ENCODE data around the gene ZCCHC14. TPM values are rescaled to one million over a fixed set of nuclear protein-coding genes. Genes with fewer than 3 reads are reported as not detected.

The ZCCHC14 gene
- total and polyA plus RNA-seq, 2 experiments from 2014 or later, result 4.3 to 14.5 TPM

DNA sequence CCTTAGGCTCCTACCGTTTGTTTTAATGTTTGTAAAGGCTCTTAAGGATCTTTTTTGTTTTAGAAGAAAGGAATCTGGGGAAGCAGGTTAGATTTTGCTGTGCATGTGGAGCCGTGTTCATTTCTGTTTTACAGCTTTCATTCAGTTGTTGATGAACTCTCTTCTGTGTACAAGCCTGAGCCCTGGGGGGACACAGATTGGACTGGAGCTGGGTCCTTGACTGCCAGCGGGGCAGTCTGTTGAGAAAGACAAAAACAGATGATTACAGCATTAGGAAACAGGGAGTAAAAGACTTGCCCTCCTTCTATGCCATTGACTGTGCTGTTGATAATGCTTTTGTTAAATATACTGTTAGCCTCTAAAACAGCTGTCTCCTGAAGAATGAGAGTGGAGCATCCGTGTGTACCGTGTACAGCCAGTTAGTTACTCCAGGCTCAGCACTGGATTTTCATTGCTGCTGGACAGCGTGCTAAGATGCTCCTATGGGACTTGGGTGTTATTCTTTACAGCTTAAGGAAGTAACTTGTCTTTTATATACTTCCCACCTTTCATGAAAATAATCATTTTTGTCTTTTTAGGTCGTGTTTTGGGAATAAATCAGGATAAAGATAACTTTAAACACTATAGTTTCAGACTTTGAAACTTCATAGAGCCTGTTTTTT, 97.5 kb downstream of the ZCCHC14 start:
- peaks cover 70% of the 10 kb centered on the region for H3K79me2 ChIP-seq
- no peak for DNase-seq (ENCODE audit: low spot score)

DNA sequence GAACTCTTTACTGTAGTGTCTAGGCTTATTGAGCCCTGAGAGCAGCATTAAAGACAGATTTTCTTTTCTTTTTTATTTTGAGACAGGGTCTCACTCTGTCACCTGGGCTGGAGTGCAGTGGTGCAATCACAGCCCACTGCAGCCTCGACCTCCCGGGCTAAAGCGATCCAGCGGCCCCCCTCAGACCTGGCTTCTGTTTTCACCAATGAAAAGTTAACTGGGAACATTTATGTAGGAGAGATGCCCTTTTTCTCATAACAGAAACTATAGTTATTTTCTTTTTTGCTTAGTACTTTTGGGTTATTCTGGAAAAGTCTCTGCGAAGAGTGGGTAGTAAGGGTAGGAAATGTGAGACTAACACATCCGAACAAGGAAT, 99.2 kb downstream of the ZCCHC14 start:
- peaks cover 17% of the 10 kb centered on the region for H3K4me1 ChIP-seq (ENCODE audit: insufficient read depth)
- no peaks in the 10 kb centered on the region for H3K27me3 ChIP-seq
- peaks cover 59% of the 10 kb centered on the region for H3K79me2 ChIP-seq
- H4K20me1 ChIP-seq (ENCODE audit: insufficient read depth, poor library complexity, severe bottlenecking), result peaks cover 56% of the 10 kb centered on the region
- TF ChIP-seq, protein P1, sequence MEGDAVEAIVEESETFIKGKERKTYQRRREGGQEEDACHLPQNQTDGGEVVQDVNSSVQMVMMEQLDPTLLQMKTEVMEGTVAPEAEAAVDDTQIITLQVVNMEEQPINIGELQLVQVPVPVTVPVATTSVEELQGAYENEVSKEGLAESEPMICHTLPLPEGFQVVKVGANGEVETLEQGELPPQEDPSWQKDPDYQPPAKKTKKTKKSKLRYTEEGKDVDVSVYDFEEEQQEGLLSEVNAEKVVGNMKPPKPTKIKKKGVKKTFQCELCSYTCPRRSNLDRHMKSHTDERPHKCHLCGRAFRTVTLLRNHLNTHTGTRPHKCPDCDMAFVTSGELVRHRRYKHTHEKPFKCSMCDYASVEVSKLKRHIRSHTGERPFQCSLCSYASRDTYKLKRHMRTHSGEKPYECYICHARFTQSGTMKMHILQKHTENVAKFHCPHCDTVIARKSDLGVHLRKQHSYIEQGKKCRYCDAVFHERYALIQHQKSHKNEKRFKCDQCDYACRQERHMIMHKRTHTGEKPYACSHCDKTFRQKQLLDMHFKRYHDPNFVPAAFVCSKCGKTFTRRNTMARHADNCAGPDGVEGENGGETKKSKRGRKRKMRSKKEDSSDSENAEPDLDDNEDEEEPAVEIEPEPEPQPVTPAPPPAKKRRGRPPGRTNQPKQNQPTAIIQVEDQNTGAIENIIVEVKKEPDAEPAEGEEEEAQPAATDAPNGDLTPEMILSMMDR (IDR thresholded peaks at IDR 0.05; ENCODE audit: poor library complexity), result no peak
- TF ChIP-seq EZH2phosphoT487 (IDR thresholded peaks at IDR 0.05; ENCODE audit: low read depth, severe bottlenecking, unreplicated experiment) (no peak), EZH2 (IDR thresholded peaks at IDR 0.05; ENCODE audit: borderline replicate concordance) (no peak)
- no peak overlapping the region for H2AFZ ChIP-seq
- no peaks in the 10 kb centered on the region for H3K9me2 ChIP-seq (replicated peaks; ENCODE audit: insufficient read depth)
- peak overlapping the region; percentile 87 for H3K4me2 ChIP-seq
- no peaks in the 10 kb centered on the region for H3K9me3 ChIP-seq (ENCODE audit: low read depth)
- WGBS (ENCODE audit: low lambda C conversion rate, missing lambda C conversion rate), result 76% methylated on average over 6 of the region's 6 CpGs
- H3K27ac ChIP-seq, result peak overlapping the region; percentile 87
- no peak for DNase-seq (ENCODE audit: low spot score)
- H3K4me3 ChIP-seq, result peak overlapping the region; percentile 59
- no peaks in the 10 kb centered on the region for H3K36me3 ChIP-seq (replicated peaks; ENCODE audit: insufficient read depth, low read depth)

More for the DNA sequence above, 97.5 kb downstream of the ZCCHC14 start:
- H3K36me3 ChIP-seq (replicated peaks; ENCODE audit: insufficient read depth, low read depth), result no peaks in the 10 kb centered on the region
- peaks cover 65% of the 10 kb centered on the region for H4K20me1 ChIP-seq (ENCODE audit: insufficient read depth, poor library complexity, severe bottlenecking)
- WGBS (ENCODE audit: low lambda C conversion rate, missing lambda C conversion rate), result 76% methylated on average over 7 of the region's 7 CpGs
- no peak overlapping the region for H3K27ac ChIP-seq
- no peak for TF ChIP-seq EZH2phosphoT487 (IDR thresholded peaks at IDR 0.05; ENCODE audit: low read depth, severe bottlenecking, unreplicated experiment)
- TF ChIP-seq, protein P1 (IDR thresholded peaks at IDR 0.05; ENCODE audit: poor library complexity), result no peak
- TF ChIP-seq EZH2 (IDR thresholded peaks at IDR 0.05; ENCODE audit: borderline replicate concordance), result no peak
- H3K4me1 ChIP-seq (ENCODE audit: insufficient read depth), result peaks cover 17% of the 10 kb centered on the region
- H3K27me3 ChIP-seq, result no peaks in the 10 kb centered on the region
- H3K4me3 ChIP-seq, result no peak overlapping the region
- H3K9me2 ChIP-seq (replicated peaks; ENCODE audit: insufficient read depth), result no peaks in the 10 kb centered on the region
- H3K9me3 ChIP-seq (ENCODE audit: low read depth), result no peaks in the 10 kb centered on the region
- peak overlapping the region; percentile 87 for H3K4me2 ChIP-seq
- no peak overlapping the region for H2AFZ ChIP-seq

DNA sequence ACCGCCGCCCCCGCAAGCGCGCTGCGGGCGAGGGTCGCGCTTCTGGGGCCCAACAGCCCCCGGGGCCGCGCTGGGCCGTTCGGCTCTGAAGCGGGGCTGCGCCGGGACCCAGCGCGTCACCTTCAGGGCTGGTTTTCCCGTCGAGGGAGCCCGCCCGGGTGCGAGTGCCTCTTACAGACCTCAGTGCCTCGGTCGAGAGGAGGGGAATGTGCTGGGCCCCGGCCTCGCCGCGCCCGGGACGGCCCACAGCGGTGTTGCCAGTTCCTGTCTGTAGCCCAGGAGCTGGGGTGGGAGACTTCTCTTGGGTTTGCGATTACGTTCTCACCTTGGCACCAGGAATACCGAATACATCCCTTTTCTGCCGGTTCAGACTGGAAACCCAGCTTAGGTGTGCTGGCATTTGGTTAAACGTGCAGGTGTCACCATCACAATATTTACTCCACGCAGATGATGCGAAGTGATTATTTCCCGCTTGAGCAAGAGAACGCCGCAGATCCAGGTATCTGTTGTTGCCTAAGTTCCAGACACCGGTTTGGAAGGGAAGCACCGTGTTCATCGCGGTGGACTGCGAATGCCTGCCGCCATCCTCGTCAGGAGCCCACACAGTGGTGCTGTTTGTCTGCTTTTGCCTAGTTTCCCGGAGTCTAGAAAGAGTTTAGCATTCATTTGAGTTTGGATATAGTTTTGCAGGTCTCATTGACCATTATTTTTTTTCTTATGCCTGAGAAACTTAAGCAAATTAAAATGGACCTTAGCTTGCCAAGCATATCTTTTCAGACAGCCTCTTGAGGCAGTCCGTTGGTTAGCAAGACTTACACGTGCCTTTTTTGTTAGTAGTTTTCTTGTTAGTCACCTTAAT, 99.8 kb downstream of the ZCCHC14 start:
- DNase-seq (ENCODE audit: low spot score), result peak; percentile 67

More for the DNA sequence above, 99.8 kb downstream of the ZCCHC14 start:
- Histone ChIP-seq H3K36me3 (replicated peaks; ENCODE audit: insufficient read depth, low read depth) (no peaks in the 10 kb centered on the region), H3K27ac (peak overlapping the region; percentile 87), H3K4me3 (peak overlapping the region; percentile 59), H3K9me3 (ENCODE audit: low read depth) (no peaks in the 10 kb centered on the region), H3K4me1 (ENCODE audit: insufficient read depth) (peaks cover 17% of the 10 kb centered on the region), H2AFZ (no peak overlapping the region), H4K20me1 (ENCODE audit: insufficient read depth, poor library complexity, severe bottlenecking) (peaks cover 51% of the 10 kb centered on the region), H3K4me2 (peak overlapping the region; percentile 87), H3K79me2 (peaks cover 52% of the 10 kb centered on the region), H3K9me2 (replicated peaks; ENCODE audit: insufficient read depth) (no peaks in the 10 kb centered on the region), H3K27me3 (no peaks in the 10 kb centered on the region)
- 1% methylated on average over 51 of the region's 53 CpGs for WGBS (ENCODE audit: low lambda C conversion rate, missing lambda C conversion rate)
- TF ChIP-seq EZH2 (IDR thresholded peaks at IDR 0.05; ENCODE audit: borderline replicate concordance), result no peak
- TF ChIP-seq, protein P1 (IDR thresholded peaks at IDR 0.05; ENCODE audit: poor library complexity), result peak; percentile 52

Data from hepatocyte (in vitro differentiated cells).